H1 (cell line): ENCODE results near the gene ADIPOR2. TPM values are rescaled to one million over a fixed set of nuclear protein-coding genes. Genes with fewer than 3 reads are reported as not detected.

ENCODE experiments used
- CTCF ChIA-PET: fragments of 300-600 bp; sonication (Branson Sonifier 250); formaldehyde crosslinking; loops from one replicate; lab custom pipeline; 2021; ENCODE audit not compliant: partially characterized antibody; lab: Charles Lee
- POLR2A ChIA-PET: fragments of 300-600 bp; sonication (Branson Sonifier 250); formaldehyde crosslinking; loops from one replicate; lab custom pipeline; 2021; ENCODE audit warnings: inconsistent platforms; ENCODE audit not compliant: partially characterized antibody; lab: Charles Lee
- DNase-seq, 2 experiments: peaks; one replicate each; pipeline versions ENCODE4 v3.0.0 to v3.0.0-alpha.2; 2010 to 2022; ENCODE audit warnings: low spot score in 2 of 2, low read depth in 1 of 2, mixed read lengths in 1 of 2
- FAIRE-seq: peaks from 2 replicates; lab custom pipeline; 2011; peaks lifted over from hg19 to GRCh38; lab: Jason Lieb, UNC
- H2AFZ ChIP-seq: 2 replicates; pipeline ENCODE4 v1.8.1; 2012; ENCODE audit warnings: low read length, inconsistent platforms
- H2AK5ac ChIP-seq: 2 replicates; pipeline ENCODE4 v1.6.1; 2013; ENCODE audit warnings: low read depth, low read length
- H2BK120ac ChIP-seq: replicated peaks from 2 replicates; pipeline ENCODE3; 2013; ENCODE audit warnings: low read depth, low read length, inconsistent platforms
- H2BK12ac ChIP-seq: 2 replicates; pipeline ENCODE4 v1.6.1; 2013; ENCODE audit warnings: low read depth, low read length
- H2BK15ac ChIP-seq: 2 replicates; pipeline ENCODE4 v1.6.1; 2013; ENCODE audit warnings: low read length
- H2BK20ac ChIP-seq: 2 replicates; pipeline ENCODE4 v1.6.1; 2013; ENCODE audit warnings: low read length
- H2BK5ac ChIP-seq: 2 replicates; pipeline ENCODE4 v1.6.1; 2013; ENCODE audit warnings: low read depth, low read length
- H3K14ac ChIP-seq: 2 replicates; pipeline ENCODE4 v1.6.1; 2013; ENCODE audit warnings: inconsistent platforms; ENCODE audit not compliant: insufficient read length
- H3K18ac ChIP-seq: 2 replicates; pipeline ENCODE4 v1.6.1; 2013; ENCODE audit warnings: low read length; ENCODE audit errors: extremely low read depth
- H3K23ac ChIP-seq: 2 replicates; pipeline ENCODE4 v1.6.1; 2013; ENCODE audit warnings: inconsistent platforms; ENCODE audit not compliant: insufficient read length
- H3K23me2 ChIP-seq: 2 replicates; pipeline ENCODE4 v1.6.1; 2013; ENCODE audit warnings: low read depth, low read length
- H3K27ac ChIP-seq: 2 replicates; pipeline ENCODE4 v1.6.1; 2011; ENCODE audit warnings: low read depth, low read length, inconsistent platforms
- H3K27me3 ChIP-seq, 4 experiments: replicated peaks in 1 of 4; 1 replicate in 1 of 4; 2 replicates in 3 of 4; pipeline versions ENCODE4 v1.6.1 to v1.8.1; 2011 to 2013; ENCODE audit warnings: low read length in 3 of 4, mild to moderate bottlenecking in 3 of 4, inconsistent platforms in 2 of 4, mixed read lengths in 2 of 4, moderate library complexity in 1 of 4; ENCODE audit not compliant: control insufficient read depth in 3 of 4, insufficient read depth in 3 of 4; ENCODE audit errors: extremely low read depth in 1 of 4
- H3K36me3 ChIP-seq, 4 experiments: 2 replicates each; pipeline versions ENCODE4 v1.6.1 to v1.8.1; 2011 to 2013; ENCODE audit warnings: mild to moderate bottlenecking in 4 of 4, low read length in 3 of 4, moderate library complexity in 2 of 4, control low read depth in 1 of 4, inconsistent platforms in 1 of 4; ENCODE audit not compliant: insufficient read depth in 4 of 4, control insufficient read depth in 2 of 4
- H3K4ac ChIP-seq: replicated peaks from 2 replicates; pipeline ENCODE3; 2013; ENCODE audit warnings: low read length, low read depth, mixed read lengths, inconsistent platforms; ENCODE audit not compliant: insufficient read length
- H3K4me1 ChIP-seq, 4 experiments: replicated peaks in 1 of 4; 1 replicate in 1 of 4; 2 replicates in 3 of 4; pipeline versions ENCODE4 v1.6.1 to v1.8.1; 2011 to 2013; ENCODE audit warnings: low read length in 3 of 4, inconsistent platforms in 2 of 4, mixed read lengths in 1 of 4; ENCODE audit not compliant: insufficient read depth in 4 of 4, control insufficient read depth in 3 of 4
- H3K4me2 ChIP-seq, 2 experiments: 2 replicates each; pipeline versions ENCODE4 v1.6.1 to v1.8.1; 2011 to 2013; ENCODE audit warnings: low read depth in 2 of 2, low read length in 2 of 2, control low read depth in 1 of 2, inconsistent platforms in 1 of 2, mild to moderate bottlenecking in 1 of 2; ENCODE audit not compliant: insufficient read depth in 1 of 2
- H3K4me3 ChIP-seq, 4 experiments: fragments of 200-600, 300-600 bp in 1 of 4; sonication (generic), shearing (Covaris generic), sonication (Bioruptor Twin) in 1 of 4; 2 replicates each; pipeline versions ENCODE4 v1.5.1 to v1.8.1; 2011 to 2016; ENCODE audit warnings: low read length in 4 of 4, low read depth in 3 of 4, control low read depth in 2 of 4, inconsistent platforms in 2 of 4, mild to moderate bottlenecking in 2 of 4, mixed read lengths in 1 of 4, moderate library complexity in 1 of 4; ENCODE audit not compliant: insufficient read depth in 2 of 4; ENCODE audit errors: extremely low read depth in 1 of 4
- H3K56ac ChIP-seq: replicated peaks from 2 replicates; pipeline ENCODE3; 2013; ENCODE audit warnings: low read depth, mild to moderate bottlenecking, mixed read lengths, low read length, inconsistent platforms; ENCODE audit not compliant: insufficient read length
- H3K79me1 ChIP-seq: 2 replicates; pipeline ENCODE4 v1.6.1; 2013; ENCODE audit warnings: low read depth, low read length, control low read depth
- H3K79me2 ChIP-seq, 2 experiments: 2 replicates each; pipeline versions ENCODE4 v1.6.1 to v1.8.1; 2012 to 2013; ENCODE audit warnings: low read length in 2 of 2, mild to moderate bottlenecking in 2 of 2, inconsistent platforms in 1 of 2; ENCODE audit not compliant: insufficient read depth in 2 of 2, control insufficient read depth in 1 of 2
- H3K9ac ChIP-seq, 4 experiments: replicated peaks in 1 of 4; 1 replicate in 1 of 4; 2 replicates in 3 of 4; pipeline versions ENCODE4 v1.6.1 to v1.8.1; 2011 to 2013; ENCODE audit warnings: low read depth in 3 of 4, low read length in 3 of 4, control low read depth in 2 of 4, mild to moderate bottlenecking in 2 of 4, moderate library complexity in 2 of 4, inconsistent platforms in 1 of 4; ENCODE audit errors: extremely low read depth in 1 of 4
- H3K9me3 ChIP-seq, 2 experiments: 2 replicates each; pipeline versions ENCODE4 v1.6.1 to v1.8.1; 2012 to 2013; ENCODE audit warnings: mild to moderate bottlenecking in 2 of 2, moderate library complexity in 2 of 2, control low read depth in 1 of 2, inconsistent platforms in 1 of 2, low read depth in 1 of 2, low read length in 1 of 2, mixed read lengths in 1 of 2; ENCODE audit not compliant: insufficient read depth in 2 of 2
- H4K20me1 ChIP-seq, 2 experiments: replicated peaks in 1 of 2; 2 replicates each; pipeline versions ENCODE3 to v1.8.1; 2011 to 2013; ENCODE audit warnings: inconsistent platforms in 2 of 2, low read length in 2 of 2, mild to moderate bottlenecking in 1 of 2; ENCODE audit not compliant: insufficient read depth in 2 of 2, control insufficient read depth in 1 of 2
- H4K5ac ChIP-seq: 2 replicates; pipeline ENCODE4 v1.6.1; 2013; ENCODE audit warnings: low read length, low read depth, mixed read lengths, inconsistent platforms; ENCODE audit not compliant: insufficient read length
- H4K8ac ChIP-seq: 2 replicates; pipeline ENCODE4 v1.8.0; 2013; ENCODE audit warnings: mild to moderate bottlenecking, moderate library complexity, low read length, inconsistent platforms; ENCODE audit not compliant: insufficient read depth; ENCODE audit errors: extremely low read depth
- H4K91ac ChIP-seq: replicated peaks from 2 replicates; pipeline ENCODE3; 2013; ENCODE audit warnings: low read length, mixed read lengths, inconsistent platforms; ENCODE audit not compliant: insufficient read length
- ASH2L ChIP-seq: fragments of 200-600, 300-600 bp; sonication (generic); IDR thresholded peaks from one replicate; pipeline ENCODE4 v1.7.1; 2017; ENCODE audit warnings: low read length
- KDM4A ChIP-seq: IDR thresholded peaks from one replicate; pipeline ENCODE4 v1.7.1; 2012; ENCODE audit warnings: low read depth, mild to moderate bottlenecking, moderate library complexity, low read length, inconsistent platforms; ENCODE audit not compliant: severe bottlenecking
- NANOG ChIP-seq: IDR thresholded peaks from 2 replicates; pipeline ENCODE4 v1.6.1; 2011; ENCODE audit warnings: low read length, low read depth, mild to moderate bottlenecking, inconsistent platforms; ENCODE audit not compliant: insufficient read depth, poor library complexity, severe bottlenecking
- RAD21 ChIP-seq, 2 experiments: IDR thresholded peaks in 1 of 2; conservative IDR thresholded peaks in 1 of 2; 2 replicates each; pipeline ENCODE4 v1.6.1; 2011; ENCODE audit warnings: low read depth in 2 of 2, low read length in 2 of 2, improper control_type of control experiment in 1 of 2, inconsistent platforms in 1 of 2, mild to moderate bottlenecking in 1 of 2, moderate library complexity in 1 of 2
- RBBP5 ChIP-seq: IDR thresholded peaks from 2 replicates; pipeline ENCODE4 v1.7.1; 2012; ENCODE audit warnings: low read depth, mild to moderate bottlenecking, inconsistent platforms, low read length, moderate library complexity, borderline replicate concordance
- RXRA ChIP-seq: IDR thresholded peaks from 2 replicates; pipeline ENCODE4 v1.6.1; 2011; ENCODE audit warnings: low read depth, mild to moderate bottlenecking, low read length, moderate library complexity; ENCODE audit not compliant: insufficient read depth
- SIN3A ChIP-seq, 2 experiments: IDR thresholded peaks in 1 of 2; conservative IDR thresholded peaks in 1 of 2; 2 replicates each; pipeline ENCODE4 v1.6.1; 2011 to 2012; ENCODE audit warnings: low read length in 2 of 2, improper control_type of control experiment in 1 of 2, low read depth in 1 of 2, mild to moderate bottlenecking in 1 of 2
- TCF12 ChIP-seq: IDR thresholded peaks from 2 replicates; pipeline ENCODE4 v1.6.1; 2011; ENCODE audit warnings: low read depth, mild to moderate bottlenecking, low read length
- ZNF274 ChIP-seq: IDR thresholded peaks from 2 replicates; pipeline ENCODE4 v1.7.0; 2012; ENCODE audit warnings: low read length, borderline replicate concordance; ENCODE audit errors: extremely low read depth
- WGBS, 2 experiments: shearing (Covaris generic) in 1 of 2; methylation state at CpG; one replicate each; pipeline versions ENCODE4 v1.1.6 to v1.1.7; 2013 to 2015; ENCODE audit warnings: low lambda C conversion rate in 2 of 2, mixed read lengths in 2 of 2, inconsistent platforms in 1 of 2, low coverage in 1 of 2, missing lambda C conversion rate in 1 of 2; ENCODE audit not compliant: insufficient replicate concordance in 2 of 2, insufficient coverage in 1 of 2, insufficient read length in 1 of 2; ENCODE audit errors: extremely low coverage in 1 of 2, missing lambda C conversion rate in 1 of 2; 5-methylcytosine and 5-hydroxymethylcytosine counted together
- polyA plus RNA-seq, 7 experiments: library from polyadenylated mRNA; depleted of rRNA in 3 of 7; stranded (reverse) in 5 of 7; unstranded in 2 of 7; fragments of >200 nt in 5 of 7; fragments of 200-250 nt in 2 of 7; gene quantifications; 1 replicate in 5 of 7; 2 replicates in 1 of 7; 4 replicates in 1 of 7; pipeline versions ENCODE4 v1.2.1 to v1.2.3, GENCODE V29; 2011 to 2013; ENCODE audit warnings: missing spikeins in 2 of 7, mixed read lengths in 2 of 7
- total RNA-seq: library from RNA; stranded (reverse); fragmentation: NEBNext Ultra II Directional; extraction: Animal tissue kit (Norgen Biotek cat#: 25700); gene quantifications from 2 replicates; pipeline ENCODE4 v1.2.1, GENCODE V29; 2021

ADIPOR2 gene
- total and polyA plus RNA-seq, 2 of the 8 experiments (the other 6 are each of a cell fraction or from before 2014, with no cell fraction given) = 17.5 to 50.8 TPM

GRCh38 chr12:1691123-1692007, 495 bp downstream of the ADIPOR2 start:
- 1% methylated on average over 44 of the region's 56 CpGs; no CpG with 5 or more reads in 1 of the 2 experiments for WGBS, 2 experiments
- Histone ChIP-seq H3K18ac (peak overlapping the region; percentile 95), H2BK120ac (no peak overlapping the region), H4K8ac (peak overlapping the region; percentile 76), H3K56ac (peak overlapping the region; percentile 28), H2AK5ac (no peak overlapping the region), H2BK12ac (no peak overlapping the region), H3K79me1 (no peaks in the 10 kb centered on the region; the same call in 1 of the 2 replicates), H3K23me2 (peaks cover 2% of the 10 kb centered on the region; the same call in 1 of the 2 replicates), H2BK20ac (no peak overlapping the region), H2AFZ (no peak overlapping the region), H3K4me2 (peak overlapping the region; percentile 66 to 82), H3K4ac (no peak overlapping the region), H3K14ac (no peak overlapping the region), H3K79me2 (peaks cover 13 to 49% of the 10 kb centered on the region in 2 experiments), H4K5ac (peak overlapping the region; percentile 79), H3K36me3 (no peaks in the 10 kb centered on the region), H4K20me1 (peaks cover 0 to 7% of the 10 kb centered on the region in 2 experiments), H3K27me3 (no peaks in the 10 kb centered on the region), H3K9me3 (no peaks in the 10 kb centered on the region), H3K4me3 (peak overlapping the region; percentile 77 to 93 (median 90)), H3K27ac (peak overlapping the region; percentile 81; the same call in 1 of the 2 replicates), H4K91ac (no peak overlapping the region), H3K23ac (no peak overlapping the region), H3K4me1 (no peaks in the 10 kb centered on the region; a peak in 1 of 7 replicates), H3K9ac (peak overlapping the region; percentile 32 to 85 (median 81)), H2BK5ac (0 out of 2 replicates have a peak overlapping the region, but pooled peaks have one; percentile 64), H2BK15ac (0 out of 2 replicates have a peak overlapping the region, but pooled peaks have one; percentile 22)
- POLR2A ChIA-PET = interaction anchor here (0.6 to 2.6 kb wide), 20 partner anchors 10 to 289 kb away, joined by 3 to 10 read pairs (median 4); partner anchors contain the start of gene FBXL14
- CTCF ChIA-PET = interaction anchor here (0.9 to 1.2 kb wide), 2 partner anchors 56 to 103 kb away, joined by 3 to 4 read pairs; no protein-coding TSS in a partner anchor
- FAIRE-seq (no peak), DNase-seq (peak; percentile 13 to 77)
- peak in 1 of 2 experiments; percentile 4; a peak in 2 of 4 replicates for TF ChIP-seq RAD21 (IDR thresholded peaks at IDR 0.05 in 1 of 2, conservative IDR thresholded peaks at IDR 0.05 in 1 of 2; ENCODE audit: low read depth in 2 of 2, low read length in 2 of 2)
- peak; percentile 84 for TF ChIP-seq RBBP5
- TF ChIP-seq ZNF274 = no peak
- peak; percentile 89 for TF ChIP-seq ASH2L
- peak; percentile 45 for TF ChIP-seq KDM4A
- TF ChIP-seq NANOG = no peak
- TF ChIP-seq TCF12 = no peak
- 0 out of 4 replicates have a peak, but pooled peaks of 1 of the 2 experiments have one; percentile 12 for TF ChIP-seq SIN3A (conservative IDR thresholded peaks at IDR 0.05 in 1 of 2, IDR thresholded peaks at IDR 0.05 in 1 of 2; ENCODE audit: low read depth in 1 of 2, low read length in 2 of 2)
- TF ChIP-seq RXRA = no peak
